GM18517 (cell line): Measurements from ENCODE around the gene CTNNB1.

Experiments used
- ATAC-seq: cut with Tn5 transposase; IDR thresholded peaks from one replicate; pipeline ENCODE4 v1.9.1; 2021; ENCODE audit warnings: mild to moderate bottlenecking, moderate library complexity; ENCODE audit not compliant: unreplicated experiment

The CTNNB1 gene

DNA sequence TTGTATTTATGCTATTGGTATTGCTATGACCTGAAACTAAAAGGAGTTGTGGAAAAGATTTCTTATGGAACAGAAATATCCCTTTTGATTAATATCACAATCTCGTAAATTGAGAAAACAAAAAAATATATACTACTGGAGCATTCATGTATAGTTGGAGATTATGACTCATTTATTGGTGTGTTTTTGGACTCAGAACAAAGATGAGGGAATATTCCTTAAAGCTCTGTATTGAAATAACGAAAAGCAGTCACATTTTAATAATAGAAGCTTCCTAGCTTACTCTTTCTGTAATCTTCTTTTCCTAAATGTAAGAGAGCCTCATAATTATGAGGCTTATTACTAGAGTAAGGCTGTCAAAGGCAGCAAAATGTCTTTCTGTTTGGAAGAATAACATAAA is 14.3 kb downstream of the CTNNB1 start:
- ATAC-seq, result no peak

DNA sequence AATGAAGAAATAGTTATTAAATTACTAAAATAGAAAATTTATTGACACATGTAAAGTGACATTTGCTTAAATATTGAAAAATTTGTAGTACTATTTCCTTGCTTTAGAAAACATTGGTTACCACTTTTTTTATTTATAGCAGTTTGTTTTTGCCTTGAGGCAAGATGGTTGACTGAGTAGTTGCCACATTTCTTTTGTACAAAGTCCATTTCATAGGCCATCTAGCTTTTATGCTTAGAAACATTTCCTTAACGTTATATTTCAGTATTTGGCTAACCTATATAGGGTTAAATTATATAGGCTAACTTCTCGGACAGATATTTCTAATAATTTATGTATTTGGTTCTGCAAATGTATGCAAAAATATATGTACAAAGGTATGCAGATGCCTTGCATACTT is 17.1 kb downstream of the CTNNB1 start:
- no peak for ATAC-seq

DNA sequence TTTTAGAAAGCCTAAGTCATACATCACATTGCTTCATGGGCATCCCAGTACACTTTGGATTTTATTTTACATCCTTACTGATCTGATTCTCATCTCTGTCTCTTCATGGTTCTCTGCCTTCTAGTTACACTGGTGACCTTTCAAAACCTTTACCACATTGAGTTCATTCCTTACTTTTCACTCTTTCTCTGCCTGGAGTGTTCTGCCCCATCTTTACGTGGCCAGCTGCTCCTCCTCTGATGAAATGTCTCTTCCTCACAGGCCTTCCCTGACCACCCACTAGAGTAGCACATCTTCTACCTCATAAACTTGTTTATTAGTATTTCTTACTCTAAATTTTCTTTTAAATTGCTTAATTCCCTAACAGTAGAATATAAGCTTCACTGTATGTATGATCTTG is 17.7 kb downstream of the CTNNB1 start:
- no peak for ATAC-seq

DNA sequence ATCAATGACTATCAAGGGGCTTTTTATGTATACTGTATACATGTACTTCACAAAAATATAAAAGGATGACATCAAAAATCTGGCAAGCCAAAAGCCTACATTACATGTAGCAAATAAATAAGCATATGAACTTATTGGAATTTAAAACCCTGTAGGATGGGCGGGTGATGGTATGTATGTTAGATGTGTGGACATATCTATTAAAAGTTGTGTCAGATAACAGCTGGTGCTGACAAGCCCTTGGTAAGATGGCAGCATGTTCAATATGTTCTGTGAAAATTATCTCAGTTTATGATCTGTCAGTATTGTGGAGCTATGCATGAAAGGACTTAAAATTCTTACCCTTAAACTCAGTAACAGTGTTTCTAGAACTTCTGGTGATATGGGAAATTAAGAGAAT is 20.1 kb downstream of the CTNNB1 start:
- no peak for ATAC-seq

DNA sequence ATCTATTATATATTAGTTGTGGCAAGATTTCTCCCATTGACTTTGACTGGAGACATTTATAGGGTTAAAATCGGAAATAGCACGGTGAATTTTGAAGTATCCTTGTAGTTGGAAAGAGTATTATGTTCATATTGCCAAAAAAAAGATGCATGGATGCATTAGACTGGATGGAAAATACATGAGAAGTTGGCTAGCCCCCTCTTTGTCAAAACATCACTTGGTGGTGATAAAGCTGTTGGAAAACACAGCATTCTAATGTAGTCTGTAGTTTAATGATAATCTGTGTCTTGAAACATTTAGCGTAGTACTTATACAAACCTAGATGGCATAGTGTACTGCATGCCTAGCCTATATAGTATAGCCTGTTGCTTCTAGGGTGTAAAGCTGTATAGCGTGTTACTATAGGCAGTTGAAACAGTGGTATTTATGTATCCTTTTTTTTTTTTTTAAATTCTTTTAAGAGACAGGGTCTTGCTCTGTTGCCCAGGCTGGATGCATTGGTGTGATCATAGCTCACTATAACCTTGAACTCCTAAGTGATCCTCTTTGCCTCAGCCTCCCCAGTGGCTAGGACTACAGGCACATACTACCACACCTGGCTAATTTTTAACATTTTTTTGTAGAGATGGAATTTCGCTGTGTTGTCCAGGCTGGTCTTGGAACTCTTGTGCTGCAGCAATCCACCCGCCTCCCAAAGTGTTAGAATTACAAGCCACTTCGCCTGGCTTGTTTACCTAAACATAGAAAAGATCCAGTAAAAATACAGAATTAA is 21.8 kb downstream of the CTNNB1 start:
- no peak for ATAC-seq

DNA sequence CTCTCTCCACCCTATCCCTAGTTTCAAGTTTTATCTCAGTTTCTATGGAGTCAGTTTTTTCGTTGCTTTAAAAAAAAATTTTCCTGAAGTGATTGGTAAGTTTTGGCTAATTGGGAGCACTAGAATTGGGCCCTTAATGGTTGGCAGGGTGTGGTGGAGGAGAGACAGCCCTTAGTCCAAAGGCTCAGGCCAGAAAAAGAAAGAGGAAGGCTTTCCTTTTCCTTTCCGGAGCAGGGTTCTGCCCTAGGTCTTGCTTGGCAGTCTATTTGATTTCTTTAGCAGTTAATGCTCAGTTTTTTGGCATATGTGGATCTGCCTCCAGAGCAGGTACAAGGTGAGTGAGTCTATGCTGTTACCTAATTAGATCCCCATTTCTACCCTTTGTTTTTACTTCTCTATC is 22.7 kb downstream of the CTNNB1 start:
- no peak for ATAC-seq

DNA sequence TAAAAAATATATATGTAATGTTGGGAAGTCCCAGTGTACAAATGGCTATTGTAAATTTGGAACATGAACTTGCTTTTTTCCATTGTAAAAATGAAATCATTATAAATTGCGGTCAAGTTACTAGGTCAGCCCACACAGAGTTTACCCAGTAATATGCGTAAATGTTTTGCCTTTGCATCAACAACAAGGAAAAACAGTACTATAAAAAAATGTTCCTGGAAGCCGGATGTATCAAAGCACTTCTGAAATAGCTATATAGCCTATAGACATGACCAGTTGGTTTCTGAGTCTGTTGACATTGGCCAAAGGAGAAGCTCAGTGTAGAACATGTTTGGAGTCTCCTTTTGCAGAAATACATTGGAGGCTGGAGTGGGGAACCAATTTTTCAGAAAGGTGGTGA is 23.2 kb downstream of the CTNNB1 start:
- no peak for ATAC-seq

DNA sequence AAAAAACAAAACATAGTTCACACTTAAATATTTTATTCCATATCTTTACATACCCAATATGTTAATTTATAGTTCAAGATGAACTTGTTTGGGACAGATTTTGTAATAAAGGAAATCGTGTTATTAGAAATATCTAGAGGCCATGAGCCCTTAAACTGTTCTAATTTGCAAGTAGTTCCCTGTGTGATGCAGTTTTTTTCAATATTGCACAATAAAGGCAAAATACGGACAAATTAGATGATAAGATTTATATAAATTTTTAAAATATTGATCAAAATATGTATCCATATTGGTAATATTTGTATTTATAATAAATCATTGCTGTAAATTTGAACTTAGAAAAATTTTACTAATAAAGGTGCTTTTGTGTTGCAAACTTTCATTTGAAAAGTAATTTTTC is 23.8 kb downstream of the CTNNB1 start:
- no peak for ATAC-seq

DNA sequence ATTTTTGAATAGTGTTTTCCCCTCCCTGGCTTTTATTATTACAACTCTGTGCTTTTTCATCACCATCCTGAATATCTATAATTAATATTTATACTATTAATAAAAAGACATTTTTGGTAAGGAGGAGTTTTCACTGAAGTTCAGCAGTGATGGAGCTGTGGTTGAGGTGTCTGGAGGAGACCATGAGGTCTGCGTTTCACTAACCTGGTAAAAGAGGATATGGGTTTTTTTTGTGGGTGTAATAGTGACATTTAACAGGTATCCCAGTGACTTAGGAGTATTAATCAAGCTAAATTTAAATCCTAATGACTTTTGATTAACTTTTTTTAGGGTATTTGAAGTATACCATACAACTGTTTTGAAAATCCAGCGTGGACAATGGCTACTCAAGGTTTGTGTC is 24.4 kb downstream of the CTNNB1 start:
- ATAC-seq, result no peak

DNA sequence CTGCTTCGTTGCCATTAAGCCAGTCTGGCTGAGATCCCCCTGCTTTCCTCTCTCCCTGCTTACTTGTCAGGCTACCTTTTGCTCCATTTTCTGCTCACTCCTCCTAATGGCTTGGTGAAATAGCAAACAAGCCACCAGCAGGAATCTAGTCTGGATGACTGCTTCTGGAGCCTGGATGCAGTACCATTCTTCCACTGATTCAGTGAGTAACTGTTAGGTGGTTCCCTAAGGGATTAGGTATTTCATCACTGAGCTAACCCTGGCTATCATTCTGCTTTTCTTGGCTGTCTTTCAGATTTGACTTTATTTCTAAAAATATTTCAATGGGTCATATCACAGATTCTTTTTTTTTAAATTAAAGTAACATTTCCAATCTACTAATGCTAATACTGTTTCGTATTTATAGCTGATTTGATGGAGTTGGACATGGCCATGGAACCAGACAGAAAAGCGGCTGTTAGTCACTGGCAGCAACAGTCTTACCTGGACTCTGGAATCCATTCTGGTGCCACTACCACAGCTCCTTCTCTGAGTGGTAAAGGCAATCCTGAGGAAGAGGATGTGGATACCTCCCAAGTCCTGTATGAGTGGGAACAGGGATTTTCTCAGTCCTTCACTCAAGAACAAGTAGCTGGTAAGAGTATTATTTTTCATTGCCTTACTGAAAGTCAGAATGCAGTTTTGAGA is 25.0 kb downstream of the CTNNB1 start:
- ATAC-seq, result no peak

DNA sequence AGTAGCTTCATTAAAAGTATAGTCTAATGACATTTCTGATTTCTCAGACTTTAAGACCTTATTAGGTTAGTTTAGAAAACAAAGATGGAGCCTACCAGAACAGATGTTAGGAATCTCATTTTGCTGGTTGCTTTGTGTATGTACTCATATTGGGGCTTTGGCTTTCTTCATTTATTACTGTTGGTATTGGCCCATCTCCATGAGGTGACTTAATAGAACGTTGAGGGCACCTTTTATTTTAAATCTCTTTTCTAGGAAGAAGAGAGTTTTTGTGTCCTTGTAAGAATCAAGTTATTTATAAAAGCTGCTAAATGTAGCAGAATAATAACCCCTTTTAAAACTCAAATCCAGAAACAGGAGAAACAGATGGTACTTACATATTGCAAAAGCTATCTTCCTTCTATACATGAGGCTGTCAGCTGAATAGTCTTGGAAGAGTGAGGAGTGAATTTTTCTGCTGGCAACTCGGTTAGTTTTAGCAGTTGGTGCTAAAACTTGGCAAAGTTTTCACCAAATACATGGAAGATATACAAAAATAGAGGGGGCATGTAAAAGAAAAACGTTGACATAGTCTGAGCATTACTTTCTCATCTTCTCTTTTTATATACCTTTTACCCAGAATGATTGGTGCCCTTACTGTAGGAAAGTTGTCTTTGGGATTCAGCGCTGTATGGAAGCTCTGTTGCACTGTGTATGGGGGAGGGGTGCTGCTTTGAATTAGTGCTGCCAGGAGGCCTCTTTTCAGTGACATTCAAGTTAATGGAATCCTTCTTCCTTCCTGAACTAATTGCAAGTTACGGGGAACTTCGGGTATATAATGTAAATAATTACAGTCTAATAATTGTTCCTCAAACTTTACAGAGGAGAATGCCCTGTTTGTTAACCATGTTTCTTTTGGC is 35.8 kb downstream of the CTNNB1 start:
- ATAC-seq, result no peak

DNA sequence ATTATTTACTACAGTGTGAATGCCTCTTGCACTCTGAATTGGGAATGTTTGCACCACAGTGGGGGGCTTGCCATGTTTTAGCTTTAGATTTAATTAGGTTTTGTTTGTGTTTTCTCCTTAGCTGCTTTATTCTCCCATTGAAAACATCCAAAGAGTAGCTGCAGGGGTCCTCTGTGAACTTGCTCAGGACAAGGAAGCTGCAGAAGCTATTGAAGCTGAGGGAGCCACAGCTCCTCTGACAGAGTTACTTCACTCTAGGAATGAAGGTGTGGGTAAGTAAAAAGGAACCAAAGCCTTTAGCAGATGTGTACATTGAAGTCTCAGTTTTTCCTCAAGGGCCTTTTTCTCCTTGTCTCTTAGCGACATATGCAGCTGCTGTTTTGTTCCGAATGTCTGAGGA is 36.9 kb downstream of the CTNNB1 start:
- ATAC-seq, result no peak

DNA sequence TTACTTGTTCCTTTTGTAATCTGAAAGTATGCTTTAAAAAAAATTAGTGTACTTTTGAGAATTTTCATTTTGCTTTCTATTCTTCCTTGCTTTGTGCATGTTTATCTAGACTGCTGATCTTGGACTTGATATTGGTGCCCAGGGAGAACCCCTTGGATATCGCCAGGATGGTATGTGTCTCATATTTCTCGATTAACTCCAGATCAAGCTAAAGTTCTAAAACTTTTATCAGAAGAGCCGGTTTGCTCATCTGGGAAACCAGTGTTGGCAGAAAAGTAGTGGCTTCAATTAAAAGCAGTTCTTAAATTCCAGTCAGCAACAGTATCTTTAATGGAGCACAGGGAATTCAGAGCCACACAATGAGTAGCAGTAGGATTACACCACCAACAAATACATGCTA is 38.6 kb downstream of the CTNNB1 start:
- no peak for ATAC-seq

DNA sequence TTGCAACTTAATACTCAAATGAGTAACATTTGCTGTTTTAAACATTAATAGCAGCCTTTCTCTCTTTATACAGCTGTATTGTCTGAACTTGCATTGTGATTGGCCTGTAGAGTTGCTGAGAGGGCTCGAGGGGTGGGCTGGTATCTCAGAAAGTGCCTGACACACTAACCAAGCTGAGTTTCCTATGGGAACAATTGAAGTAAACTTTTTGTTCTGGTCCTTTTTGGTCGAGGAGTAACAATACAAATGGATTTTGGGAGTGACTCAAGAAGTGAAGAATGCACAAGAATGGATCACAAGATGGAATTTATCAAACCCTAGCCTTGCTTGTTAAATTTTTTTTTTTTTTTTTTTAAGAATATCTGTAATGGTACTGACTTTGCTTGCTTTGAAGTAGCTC is 40.3 kb downstream of the CTNNB1 start:
- no peak for ATAC-seq

DNA sequence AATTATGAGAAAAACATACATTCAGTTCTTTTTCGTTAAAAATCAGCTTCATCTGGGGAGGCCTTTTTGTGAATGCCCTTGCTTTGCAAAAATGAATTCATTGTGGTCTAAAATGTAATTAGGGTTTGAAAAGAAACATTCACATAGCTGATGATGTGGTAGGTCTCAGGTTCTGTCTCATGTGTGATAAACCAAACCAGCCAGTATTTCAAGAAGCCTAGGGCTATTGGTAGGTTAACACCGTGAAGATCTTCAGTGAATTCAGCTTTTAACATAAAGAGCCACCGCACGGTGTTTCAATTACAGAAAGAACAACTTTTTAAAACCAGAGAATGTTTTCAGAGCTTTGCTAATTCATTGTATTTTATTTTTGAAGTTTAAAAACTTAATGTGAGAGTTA is 41.9 kb downstream of the CTNNB1 start:
- no peak for ATAC-seq

DNA sequence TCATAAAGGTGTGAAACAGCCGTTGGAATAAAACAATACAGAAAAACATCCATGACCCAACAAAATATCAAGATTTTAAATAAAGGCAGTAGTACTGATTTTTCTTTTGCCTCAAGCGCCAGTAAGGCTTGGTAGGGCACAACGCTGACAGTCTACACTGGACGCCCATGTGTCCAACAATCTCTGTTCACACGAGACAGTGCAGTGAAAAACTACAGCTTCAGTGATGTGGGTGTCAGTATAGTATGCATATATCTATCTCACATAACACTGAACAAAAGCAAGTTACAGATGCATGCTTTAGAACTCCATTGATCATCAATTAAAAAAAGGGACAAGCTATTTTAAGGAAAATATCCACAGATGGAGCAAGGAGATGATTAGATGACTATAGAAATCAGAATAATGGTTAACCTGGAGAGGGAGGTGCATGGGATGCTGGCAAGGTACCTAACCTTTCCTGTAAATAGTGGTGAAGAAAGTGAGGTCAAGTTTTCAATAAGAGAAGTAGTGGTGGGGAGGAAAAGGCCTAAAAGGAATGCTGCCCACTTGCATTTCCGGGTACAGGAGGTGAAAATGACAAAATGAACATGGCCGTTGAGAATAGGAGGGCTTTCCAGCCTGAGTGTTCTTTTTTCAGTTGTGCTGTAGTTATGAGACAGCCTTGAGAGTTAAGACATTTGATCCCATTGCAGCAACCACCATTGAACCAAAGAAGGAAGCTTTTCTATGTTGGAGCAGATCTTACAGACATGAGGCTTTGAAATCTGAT is 42.7 kb downstream of the CTNNB1 start:
- no peak for ATAC-seq

DNA sequence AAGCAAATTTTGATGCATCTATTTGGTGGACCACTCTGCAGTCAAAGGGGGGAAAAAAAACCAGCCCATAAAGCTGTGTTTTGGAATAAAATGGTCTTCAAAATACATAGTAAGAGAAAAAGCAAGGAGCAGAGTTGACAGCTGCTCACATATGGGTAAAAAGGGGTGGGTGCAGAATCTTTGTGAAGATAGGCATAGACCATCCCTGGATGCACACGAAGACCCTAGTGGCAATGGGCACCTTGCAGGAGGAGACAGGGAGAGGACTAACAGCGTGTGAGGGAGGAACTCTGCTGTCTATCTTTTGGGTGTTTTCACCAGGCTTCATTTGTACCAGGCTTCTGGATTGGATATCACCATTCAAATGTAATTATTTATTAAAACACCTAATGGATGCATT is 43.9 kb downstream of the CTNNB1 start:
- no peak for ATAC-seq

DNA sequence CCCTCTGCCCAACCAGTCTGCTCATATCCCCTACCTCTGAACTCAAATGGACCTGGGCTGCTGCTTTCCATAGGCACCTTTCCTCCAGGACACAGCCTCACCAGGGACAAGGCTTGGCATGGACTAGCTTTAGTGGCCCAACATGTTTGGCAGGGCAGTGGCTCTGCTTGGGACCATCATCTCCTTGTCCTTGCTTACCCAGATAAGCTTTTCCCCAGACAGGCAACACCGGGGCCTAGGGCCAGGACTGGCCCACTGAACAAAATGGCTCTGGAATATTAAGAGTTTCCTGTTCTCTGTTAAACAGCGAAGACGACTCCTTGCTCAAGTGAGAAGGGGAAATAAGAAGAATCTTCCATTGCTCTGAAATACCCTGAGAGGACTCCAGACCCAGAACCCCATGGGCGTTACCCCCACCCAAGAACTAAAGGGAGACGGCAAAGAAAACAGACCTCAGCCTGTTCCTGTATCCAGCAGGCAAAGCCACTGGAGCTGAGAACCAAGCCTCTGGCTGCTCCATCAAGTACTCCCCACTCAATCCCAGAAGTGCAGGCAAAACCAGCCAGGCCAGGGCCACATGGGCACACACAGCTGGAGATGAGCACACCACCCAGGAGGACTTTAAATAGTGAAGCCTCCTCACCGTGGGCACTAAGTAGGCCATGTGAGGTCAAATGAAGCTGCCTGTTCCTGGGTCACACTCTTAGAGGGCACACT is 45.5 kb downstream of the CTNNB1 start:
- no peak for ATAC-seq

DNA sequence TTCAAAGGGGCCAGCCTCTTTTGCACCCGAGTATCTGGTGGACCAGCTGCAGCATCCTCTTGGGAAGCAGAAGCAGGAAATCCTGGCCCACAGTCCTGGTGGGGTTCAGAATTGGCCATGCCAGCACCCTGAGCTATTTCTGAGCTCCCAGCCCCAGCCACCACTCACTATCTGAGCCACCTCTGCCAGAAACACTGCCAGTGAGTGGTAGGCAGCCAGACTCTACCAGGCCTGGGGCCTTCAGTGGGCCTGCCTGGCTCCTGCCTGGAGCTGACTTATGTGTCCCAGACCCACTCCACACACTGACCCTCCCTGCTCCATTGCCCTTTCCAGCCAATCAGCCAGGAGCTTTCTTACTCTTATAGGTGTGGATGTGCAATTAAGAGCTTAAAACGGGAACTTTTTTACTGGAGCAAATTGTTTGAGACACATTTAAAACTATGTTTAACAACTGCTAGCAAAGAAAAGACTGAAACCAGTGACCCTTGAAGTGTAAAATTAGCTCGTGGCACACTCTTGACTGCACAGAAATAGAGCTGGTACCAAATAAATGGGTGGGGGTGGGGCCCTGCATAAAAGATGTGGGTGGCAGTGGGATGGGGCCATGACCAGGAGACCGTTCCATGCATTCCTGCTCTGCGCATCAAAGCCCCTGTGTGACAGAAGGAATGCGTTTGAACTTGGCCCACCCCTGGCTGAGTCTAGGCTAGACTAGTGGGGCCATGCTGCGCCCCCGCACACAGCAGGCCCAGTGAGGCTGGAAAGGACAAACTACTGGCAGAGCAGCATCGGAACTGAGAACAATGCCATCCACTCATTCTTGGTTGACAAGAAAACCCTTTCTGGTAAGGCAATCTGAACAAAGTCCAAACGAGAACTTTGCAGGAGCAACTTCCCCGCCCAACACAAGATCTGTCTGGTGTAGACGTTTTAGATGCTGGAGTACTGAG is 48.0 kb downstream of the CTNNB1 start:
- ATAC-seq, result no peak
